Thoracic aorta (tissue), 2 donors: ENCODE measurements around the gene DIP2B. TPM values are rescaled to one million over a fixed set of nuclear protein-coding genes. Genes with fewer than 3 reads are reported as not detected.

ENCODE experiments used
- ATAC-seq: fragments of 150-250 bp; one replicate; pipeline ENCODE4 v1.8.0; 2017; ENCODE audit warnings: low read depth; ENCODE audit not compliant: insufficient number of reproducible peaks, low FRiP score
- DNase-seq: peaks from one replicate; pipeline ENCODE4 v3.0.0-alpha.2; 2020; ENCODE audit warnings: low spot score
- H3K27ac ChIP-seq, 2 donors: fragments of 200-600 bp; sonication (generic); 1 replicate in 1 of 2; 2 replicates in 1 of 2; pipeline ENCODE4 v1.5.1; 2016; ENCODE audit warnings: mild to moderate bottlenecking in 2 of 2, moderate library complexity in 2 of 2
- H3K27me3 ChIP-seq: fragments of 200-600 bp; sonication (generic); replicated peaks from 2 replicates; pipeline ENCODE4 v1.6.0; 2016; ENCODE audit warnings: mild to moderate bottlenecking; ENCODE audit not compliant: insufficient read depth
- H3K36me3 ChIP-seq: fragments of 200-600 bp; sonication (generic); one replicate; pipeline ENCODE4 v1.5.1; 2016
- H3K4me1 ChIP-seq, 2 donors: fragments of 200-600 bp; sonication (generic); 1 replicate in 1 of 2; 2 replicates in 1 of 2; pipeline versions ENCODE4 v1.5.1 to v1.6.0; 2016; ENCODE audit warnings: low read depth in 2 of 2, mild to moderate bottlenecking in 1 of 2; ENCODE audit not compliant: control insufficient read depth in 1 of 2
- H3K4me3 ChIP-seq: fragments of 200-600 bp; sonication (generic); 2 replicates; pipeline ENCODE4 v1.5.1; 2016; ENCODE audit warnings: mild to moderate bottlenecking
- H3K9me3 ChIP-seq: fragments of 200-600 bp; sonication (generic); 2 replicates; pipeline ENCODE4 v1.5.1; 2016
- total RNA-seq, 2 donors: library from RNA; depleted of rRNA; stranded (reverse); fragments of >200 nt; gene quantifications; one replicate each; pipeline versions ENCODE4 v1.1.0 to v1.2.3, GENCODE V29; 2016
- TF ChIP-seq, protein P1 (sequence below): fragments of 200-600 bp; sonication (generic); IDR thresholded peaks from one replicate; pipeline ENCODE4 v1.5.1; 2019; ENCODE audit warnings: antibody characterized with exemption

DIP2B gene
- total RNA-seq, 2 donors from 2014 or later, result 22.3 to 22.9 TPM

DNA sequence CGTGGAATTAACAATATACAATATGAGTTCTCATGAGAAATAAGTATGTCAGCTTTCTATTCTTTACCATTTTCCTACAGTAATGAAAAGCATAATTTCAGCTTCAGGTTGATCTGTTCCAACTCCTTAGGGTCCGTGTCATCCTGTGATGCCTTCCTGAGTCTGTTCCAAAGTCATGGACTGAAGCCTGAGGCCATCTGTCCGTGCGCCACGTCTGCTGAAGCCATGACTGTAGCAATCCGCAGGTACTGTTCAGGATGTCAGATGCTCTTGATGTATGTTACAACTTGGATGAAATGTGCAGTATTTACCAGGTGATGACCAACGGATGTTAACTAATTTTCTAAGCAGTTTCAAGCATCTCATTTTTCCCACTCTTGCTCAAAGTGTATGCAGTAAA lies 192.1 kb downstream of the DIP2B start:
- Histone ChIP-seq H3K36me3 (peaks cover 37% of the 10 kb centered on the region), H3K9me3 (no peaks in the 10 kb centered on the region), H3K4me3 (no peak overlapping the region), H3K4me1 (no peaks in the 10 kb centered on the region), H3K27me3 (no peaks in the 10 kb centered on the region), H3K27ac (no peak overlapping the region)
- TF ChIP-seq, protein P1, sequence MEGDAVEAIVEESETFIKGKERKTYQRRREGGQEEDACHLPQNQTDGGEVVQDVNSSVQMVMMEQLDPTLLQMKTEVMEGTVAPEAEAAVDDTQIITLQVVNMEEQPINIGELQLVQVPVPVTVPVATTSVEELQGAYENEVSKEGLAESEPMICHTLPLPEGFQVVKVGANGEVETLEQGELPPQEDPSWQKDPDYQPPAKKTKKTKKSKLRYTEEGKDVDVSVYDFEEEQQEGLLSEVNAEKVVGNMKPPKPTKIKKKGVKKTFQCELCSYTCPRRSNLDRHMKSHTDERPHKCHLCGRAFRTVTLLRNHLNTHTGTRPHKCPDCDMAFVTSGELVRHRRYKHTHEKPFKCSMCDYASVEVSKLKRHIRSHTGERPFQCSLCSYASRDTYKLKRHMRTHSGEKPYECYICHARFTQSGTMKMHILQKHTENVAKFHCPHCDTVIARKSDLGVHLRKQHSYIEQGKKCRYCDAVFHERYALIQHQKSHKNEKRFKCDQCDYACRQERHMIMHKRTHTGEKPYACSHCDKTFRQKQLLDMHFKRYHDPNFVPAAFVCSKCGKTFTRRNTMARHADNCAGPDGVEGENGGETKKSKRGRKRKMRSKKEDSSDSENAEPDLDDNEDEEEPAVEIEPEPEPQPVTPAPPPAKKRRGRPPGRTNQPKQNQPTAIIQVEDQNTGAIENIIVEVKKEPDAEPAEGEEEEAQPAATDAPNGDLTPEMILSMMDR, result no peak
- DNase-seq, result no peak
- ATAC-seq, result no peak

DNA sequence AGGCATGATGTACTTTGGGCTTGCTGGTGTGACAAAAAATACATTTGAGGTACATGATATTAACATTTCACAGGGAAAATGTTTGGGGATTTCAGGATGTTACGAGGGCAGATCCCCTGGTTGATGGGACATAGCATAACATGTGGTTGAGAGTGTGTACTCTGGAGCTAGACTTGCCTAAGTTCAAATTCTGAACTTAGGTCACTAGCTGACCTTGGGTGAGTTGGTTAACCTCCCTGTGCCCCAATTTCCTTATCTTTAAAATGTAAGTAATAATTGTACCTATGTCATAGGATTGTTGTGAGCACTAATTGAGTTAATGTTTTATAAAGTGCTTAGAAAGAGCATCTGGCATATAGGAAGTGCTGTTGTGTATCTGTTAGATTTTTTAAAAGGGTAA lies 194.4 kb downstream of the DIP2B start:
- Histone ChIP-seq H3K36me3 (peaks cover 30% of the 10 kb centered on the region), H3K4me3 (no peak overlapping the region), H3K4me1 (no peaks in the 10 kb centered on the region), H3K9me3 (no peaks in the 10 kb centered on the region), H3K27ac (no peak overlapping the region), H3K27me3 (no peaks in the 10 kb centered on the region)
- TF ChIP-seq, protein P1, result no peak
- DNase-seq (no peak), ATAC-seq (no peak)

DNA sequence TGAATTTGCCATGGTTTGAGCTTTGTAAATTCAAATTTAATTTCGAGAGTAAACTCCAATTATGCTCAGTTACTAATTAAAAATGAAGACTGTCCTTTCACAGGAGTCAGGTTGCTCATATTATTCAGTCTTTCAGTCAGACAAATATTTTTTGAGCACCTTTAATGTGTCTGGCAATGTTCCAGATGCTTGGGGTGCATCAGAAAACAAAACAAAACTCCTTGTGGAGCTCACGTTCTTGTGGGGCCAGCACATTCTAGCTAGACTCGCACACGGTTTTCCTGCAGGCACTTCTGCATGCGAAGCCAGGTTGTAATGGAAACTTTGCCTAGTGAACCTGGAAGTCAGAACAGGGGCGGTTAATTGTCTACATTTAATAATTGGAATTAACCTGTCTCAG lies 195.2 kb downstream of the DIP2B start:
- Histone ChIP-seq H3K4me1 (no peaks in the 10 kb centered on the region), H3K4me3 (no peak overlapping the region), H3K36me3 (peaks cover 33% of the 10 kb centered on the region), H3K9me3 (no peaks in the 10 kb centered on the region), H3K27me3 (no peaks in the 10 kb centered on the region), H3K27ac (no peak overlapping the region)
- no peak for DNase-seq
- TF ChIP-seq, protein P1, result no peak
- no peak for ATAC-seq

DNA sequence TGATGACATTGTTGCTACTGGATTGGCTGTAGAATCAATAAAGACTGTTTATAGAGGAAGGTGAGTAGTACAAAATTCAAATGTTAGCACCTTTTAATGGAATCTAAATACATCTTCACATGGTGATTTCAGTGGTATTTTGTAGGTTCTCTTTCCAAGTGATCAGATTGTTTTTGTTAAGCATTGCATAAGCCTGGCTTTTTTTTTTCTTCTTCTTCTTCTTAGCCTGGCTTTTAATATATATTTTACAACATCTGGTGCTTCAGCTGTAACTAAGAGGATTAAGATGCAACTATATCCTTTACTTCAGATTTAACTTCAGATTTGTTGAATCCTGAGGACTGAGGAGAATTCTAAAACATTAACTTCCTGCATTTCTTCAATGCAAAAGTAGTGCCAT lies 201.8 kb downstream of the DIP2B start:
- Histone ChIP-seq H3K36me3 (peaks cover 14% of the 10 kb centered on the region), H3K27ac (no peak overlapping the region), H3K4me1 (no peaks in the 10 kb centered on the region), H3K27me3 (no peaks in the 10 kb centered on the region), H3K9me3 (no peaks in the 10 kb centered on the region), H3K4me3 (no peak overlapping the region)
- TF ChIP-seq, protein P1, result no peak
- DNase-seq (no peak), ATAC-seq (no peak)

DNA sequence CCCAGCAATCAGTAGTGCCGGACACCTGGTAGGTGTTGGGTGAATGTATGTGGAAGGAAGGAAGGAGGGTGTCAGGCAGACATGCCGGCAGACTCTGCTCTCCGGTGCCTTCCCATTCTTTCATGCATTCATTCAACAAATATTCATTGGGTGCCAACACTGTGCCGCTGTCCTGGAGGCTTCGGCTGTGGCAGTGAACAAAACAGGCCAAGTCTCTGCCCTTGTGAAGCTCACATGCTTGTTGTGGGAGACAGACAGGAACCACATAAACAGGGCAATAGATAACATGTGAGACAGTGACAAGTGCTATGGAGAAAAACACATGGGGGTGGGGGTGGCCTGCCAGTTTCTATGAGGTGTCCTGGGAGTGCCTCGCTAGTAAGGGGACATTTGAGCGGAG lies 202.6 kb downstream of the DIP2B start:
- no peak for DNase-seq
- no peak overlapping the region for H3K27ac ChIP-seq
- TF ChIP-seq, protein P1, result no peak
- H3K4me3 ChIP-seq, result no peak overlapping the region
- no peaks in the 10 kb centered on the region for H3K4me1 ChIP-seq
- no peaks in the 10 kb centered on the region for H3K9me3 ChIP-seq
- no peaks in the 10 kb centered on the region for H3K27me3 ChIP-seq
- ATAC-seq, result no peak
- peaks cover 14% of the 10 kb centered on the region for H3K36me3 ChIP-seq
